HG03439 (cell line): ENCODE measurements around the gene C1QL4.

Experiments used
- ATAC-seq: cut with Tn5 transposase; IDR thresholded peaks from one replicate; pipeline ENCODE4 v1.9.1; 2021; ENCODE audit warnings: mild to moderate bottlenecking, moderate library complexity; ENCODE audit not compliant: unreplicated experiment

C1QL4 gene

DNA sequence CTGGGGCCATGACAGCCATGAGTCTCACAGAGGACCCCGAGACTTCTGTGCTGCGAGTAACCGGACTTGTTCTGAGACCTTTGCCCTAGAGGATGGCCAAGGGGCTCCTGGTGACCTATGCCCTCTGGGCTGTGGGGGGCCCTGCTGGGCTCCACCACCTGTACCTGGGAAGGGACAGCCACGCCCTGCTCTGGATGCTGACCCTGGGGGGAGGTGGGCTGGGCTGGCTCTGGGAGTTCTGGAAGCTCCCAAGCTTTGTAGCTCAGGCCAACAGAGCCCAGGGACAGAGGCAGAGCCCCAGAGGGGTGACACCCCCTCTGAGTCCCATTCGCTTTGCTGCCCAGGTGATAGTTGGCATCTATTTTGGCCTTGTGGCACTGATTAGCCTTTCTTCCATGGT is 11.8 kb upstream of the C1QL4 start:
- no peak for ATAC-seq

DNA sequence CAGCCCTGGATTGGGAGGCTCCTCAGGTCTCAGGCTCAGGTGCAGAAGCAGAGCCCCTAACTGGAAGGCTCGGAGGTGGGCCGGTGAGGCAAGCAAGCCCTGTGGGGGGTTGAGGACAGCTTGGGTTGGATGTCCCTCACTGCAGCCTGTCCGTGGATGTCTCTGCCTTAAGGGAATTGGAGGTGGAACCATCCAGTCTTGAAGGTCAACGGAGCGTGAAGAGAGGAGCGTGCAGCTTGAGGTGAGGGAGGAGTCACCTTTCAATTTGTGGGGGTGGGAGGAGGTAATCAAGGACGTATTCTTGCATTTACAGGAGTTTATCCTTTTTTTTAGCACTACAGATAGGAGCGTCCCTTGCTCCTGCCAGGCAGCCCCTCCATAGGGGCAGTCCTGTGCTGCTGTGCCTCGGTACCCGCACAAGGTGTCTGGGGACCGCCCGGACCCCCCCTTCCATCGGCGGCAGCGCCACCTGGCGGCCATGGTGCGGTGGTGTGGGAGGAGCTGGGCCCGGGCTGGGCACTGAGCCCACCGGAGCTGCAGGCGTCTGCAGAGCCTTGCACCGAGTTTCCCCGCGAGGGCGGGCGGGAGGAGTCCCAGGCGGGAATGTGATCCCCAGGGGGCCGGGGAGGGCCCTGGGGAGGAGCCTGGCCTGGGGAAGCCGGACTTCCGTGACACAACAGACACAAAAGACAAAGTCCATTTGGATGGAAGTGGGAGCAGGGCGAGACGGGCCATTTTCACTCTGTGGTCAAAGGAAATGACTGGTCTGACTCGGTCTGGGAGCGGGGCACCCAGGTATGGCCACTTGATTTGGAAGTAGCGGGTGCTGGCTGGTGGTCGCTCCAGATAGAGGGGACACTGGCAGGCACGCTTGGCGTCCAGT is 10.6 kb upstream of the C1QL4 start:
- peak; percentile 60 for ATAC-seq

DNA sequence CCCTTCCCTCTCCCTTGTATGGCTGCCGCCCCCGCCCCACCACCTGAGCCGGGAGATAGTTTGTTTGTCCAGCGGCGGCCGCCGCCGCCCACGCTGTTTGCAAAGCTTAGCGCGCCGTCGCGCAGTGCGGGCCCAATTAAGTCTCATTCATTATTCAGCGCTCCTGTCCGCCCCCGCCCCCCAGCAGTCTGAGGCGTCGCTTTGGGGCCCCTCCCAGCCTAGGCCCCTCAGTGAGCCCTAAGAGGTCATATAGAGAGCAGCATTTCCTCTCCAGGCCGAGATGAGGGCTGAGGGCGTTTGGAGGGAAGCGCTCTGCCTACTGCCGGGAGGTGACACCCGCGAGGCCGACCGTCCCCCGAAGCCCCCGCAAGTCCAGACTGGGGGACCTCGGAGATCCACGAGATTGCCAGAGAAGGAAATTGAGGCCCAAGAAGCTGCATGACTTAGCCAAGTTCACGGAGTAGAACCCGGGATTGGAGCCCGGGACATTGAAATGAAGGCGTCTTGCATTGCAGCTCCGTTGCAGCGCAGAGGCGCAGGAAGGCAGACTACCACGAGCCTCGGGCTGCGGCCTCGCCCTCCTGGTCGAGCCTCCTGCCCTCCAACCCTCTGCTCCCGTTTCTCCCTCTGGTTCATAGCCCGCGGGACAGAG is 9.8 kb upstream of the C1QL4 start, which contains the start of gene DNAJC22:
DNAJC22 (plus strand) TSS at position 230 of the 652 bp plus-strand sequence. CDS start 1,985 bp downstream, outside the sequence.
- ATAC-seq = no peak

DNA sequence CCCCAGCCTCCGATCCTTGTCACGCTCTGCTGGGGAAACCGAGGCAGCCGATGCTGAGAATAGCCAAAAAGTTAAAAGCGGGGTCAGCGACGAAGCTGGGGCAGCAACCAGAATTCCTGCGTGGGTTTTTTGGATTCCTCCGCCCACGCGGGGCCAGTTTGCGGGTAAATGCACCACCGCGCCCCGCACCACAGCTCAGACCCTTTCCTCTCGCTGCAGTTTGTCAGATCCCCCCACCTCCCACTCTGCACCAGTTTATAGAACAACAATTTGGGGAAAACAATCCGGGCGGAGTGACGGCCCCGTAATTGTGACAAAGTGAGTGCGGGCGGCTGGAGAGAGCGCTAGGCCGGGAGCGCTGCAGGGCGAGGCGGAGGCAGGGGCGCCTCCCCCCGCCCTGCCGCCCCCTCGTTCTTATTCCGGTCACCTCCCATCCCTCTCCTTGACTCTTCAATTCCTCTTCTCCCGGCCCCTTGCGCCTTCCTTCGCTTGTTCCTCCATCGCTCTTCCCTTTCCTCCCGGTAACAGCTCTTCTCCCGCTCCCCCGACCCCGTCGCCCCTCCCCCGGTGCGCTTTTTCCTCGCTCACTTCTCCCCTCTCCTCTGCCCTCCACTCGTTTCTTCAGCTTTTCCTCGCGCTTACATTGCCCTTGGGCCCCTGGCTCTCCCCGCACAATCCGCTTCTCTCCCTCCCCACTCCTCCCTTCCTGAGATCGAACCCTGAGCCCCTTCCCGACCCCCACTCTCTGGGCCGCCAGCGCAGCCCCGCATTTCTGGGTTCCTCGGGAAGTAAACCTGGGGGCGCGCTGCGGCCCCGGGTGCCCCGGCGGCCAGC is 9.1 kb upstream of the C1QL4 start:
- no peak for ATAC-seq

DNA sequence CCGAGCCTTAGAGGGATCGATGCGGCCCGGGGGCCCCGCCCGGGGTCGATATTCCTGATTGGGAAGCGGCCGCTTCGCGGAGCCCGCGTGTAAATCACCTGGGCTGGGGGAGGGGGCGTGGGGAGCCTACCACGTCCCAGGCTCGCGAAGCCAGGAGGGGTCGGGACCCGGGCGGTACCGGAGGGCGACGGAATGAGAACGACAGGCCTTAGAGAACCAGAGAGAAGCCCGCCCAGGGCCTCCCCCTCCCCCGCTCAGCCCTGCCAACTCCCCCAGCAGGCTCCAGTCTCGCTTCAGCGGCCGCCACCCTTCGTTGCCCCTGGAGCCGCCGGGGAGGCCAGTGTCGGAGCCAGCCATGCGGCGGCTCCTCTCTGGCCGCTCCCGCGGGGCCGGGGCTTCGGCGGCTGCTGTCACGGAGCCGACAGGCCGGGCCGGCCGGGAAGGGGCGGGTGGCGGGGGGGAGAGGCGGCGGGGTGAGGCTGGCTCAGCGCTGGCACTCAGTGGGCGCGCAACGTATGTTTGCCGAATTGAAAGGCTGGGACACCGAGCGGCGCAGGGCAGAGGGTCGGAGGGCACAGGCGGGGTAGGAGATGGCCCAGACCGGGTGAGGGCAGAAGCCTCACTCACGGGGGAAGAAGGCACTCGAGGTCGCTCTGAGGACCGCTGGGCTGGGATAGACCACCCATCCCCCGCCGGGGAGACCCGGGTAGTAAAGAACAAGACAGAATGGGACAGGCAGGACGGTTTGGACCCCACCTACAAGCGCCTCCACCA is 8.2 kb upstream of the C1QL4 start:
- ATAC-seq = no peak

DNA sequence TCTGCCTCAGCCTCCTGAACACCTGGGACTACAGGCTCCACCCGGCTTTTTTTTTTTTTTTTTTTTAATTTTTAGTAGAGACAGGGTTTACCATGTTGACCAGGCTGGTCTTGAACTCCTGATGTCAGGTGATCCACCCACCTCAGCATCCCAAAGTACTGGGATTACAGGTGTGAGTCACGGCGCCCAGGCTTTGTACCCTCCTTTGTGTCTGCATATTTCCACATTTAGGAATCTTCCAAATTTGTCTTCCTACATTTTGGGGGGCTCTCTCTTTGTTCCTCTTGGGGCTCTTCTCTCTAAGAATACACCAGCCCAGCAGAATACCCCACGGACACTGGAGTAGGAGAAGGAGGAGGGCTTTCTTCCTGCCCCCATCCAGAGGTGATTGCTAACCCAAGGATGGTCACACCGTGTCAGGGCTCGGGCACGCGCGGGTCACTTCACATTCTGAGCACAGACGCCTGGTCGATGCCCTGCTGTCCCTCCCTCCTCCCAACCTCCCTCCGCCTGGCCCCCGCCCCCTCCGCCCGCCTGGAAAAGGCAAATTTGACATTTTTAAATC is 7.6 kb upstream of the C1QL4 start:
- no peak for ATAC-seq

DNA sequence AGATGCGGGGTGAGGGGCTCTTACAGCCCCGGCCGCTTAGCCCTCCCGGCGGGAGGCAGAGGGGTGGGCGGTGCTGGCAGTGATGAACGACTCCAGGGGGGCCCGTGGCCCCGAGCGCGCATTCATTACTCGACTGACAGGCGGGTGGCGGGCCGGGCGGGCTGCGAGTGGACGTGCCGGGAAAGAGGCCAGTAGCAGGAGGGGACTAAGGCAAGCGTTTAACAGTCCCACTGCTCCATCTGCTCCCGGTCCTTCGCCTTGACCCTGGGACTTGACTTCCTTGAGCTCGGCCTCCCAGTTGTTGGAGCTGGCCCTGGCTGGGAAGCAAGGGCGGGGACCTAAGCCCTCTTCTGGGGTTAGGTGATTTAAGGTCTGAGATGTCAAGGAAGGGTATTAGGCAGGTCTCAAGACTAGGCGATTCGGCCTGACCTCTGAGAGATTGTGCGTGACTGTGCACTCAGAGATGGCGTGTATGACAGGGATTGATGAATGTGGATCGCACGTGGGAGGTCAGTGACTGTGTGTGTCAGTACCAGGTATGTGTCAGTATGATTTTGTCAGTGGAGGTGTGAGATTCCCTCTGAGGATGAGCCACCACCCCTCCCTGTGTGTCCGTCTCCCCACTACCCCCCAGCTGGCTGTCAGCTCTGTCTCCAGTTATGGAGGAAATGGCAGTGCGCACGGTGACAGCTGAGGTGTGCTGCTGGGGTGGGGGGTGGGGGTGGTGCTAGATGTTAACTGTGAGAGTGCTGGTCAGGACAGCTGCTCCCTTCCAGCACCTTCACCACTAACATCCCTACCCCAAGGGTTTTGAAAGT is 6.1 kb upstream of the C1QL4 start:
- ATAC-seq = no peak

DNA sequence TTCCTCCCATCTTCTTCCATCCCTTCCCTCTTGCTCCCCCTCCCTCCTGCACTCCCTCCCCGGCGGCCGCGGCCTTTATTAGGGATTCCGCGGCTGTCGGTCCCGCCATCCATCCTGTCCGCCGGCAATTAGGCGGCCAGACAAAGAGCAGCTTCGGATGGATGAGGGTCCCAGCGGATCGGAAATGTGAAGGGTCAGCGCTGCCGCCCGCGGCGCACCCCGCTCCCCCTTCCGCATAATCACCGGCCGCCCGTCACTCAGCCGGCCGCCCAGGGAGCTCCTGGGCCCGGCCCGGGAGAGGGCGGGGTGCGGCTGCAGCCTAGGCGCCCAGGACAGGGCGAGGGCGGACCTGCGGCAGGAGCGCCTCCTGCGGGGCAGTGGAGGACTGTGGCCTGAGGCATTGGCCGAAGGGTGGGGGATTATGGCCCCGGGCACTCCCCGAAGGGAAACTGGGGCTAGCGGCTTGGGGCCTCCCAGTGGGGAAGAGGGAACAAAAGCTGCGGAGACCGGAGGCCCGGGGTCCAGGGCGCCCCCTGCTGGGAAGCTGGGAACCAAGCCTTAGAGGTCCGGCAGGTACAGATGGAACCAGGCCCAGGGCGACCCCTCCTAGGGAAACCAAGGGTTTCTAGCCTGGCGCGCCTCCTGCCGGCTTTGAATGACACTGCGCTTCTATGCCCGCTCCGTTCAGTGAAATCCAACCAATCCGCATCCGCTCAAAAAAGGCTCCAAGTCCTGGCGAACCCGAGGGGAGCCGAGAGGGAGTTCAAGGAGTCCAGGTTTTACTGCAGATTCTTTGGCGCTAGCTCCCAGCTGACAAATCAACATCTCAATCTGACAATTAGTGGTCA is 5.3 kb upstream of the C1QL4 start:
- ATAC-seq = peak; percentile 55

DNA sequence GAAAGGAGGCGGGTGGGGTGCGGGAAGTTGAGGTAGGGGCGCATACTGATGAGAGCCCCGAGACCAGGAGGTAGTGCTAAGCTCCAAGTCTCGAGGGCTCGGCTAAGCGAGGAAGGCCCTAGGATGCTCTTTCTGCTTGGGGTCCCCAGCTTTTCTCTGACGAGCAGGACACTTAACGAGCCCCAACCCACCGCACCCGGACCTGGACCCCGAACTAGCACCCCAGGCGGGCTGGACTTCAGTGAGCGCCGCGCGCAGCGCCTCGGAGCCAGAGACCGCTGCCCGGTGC is 4.7 kb upstream of the C1QL4 start:
- no peak for ATAC-seq

DNA sequence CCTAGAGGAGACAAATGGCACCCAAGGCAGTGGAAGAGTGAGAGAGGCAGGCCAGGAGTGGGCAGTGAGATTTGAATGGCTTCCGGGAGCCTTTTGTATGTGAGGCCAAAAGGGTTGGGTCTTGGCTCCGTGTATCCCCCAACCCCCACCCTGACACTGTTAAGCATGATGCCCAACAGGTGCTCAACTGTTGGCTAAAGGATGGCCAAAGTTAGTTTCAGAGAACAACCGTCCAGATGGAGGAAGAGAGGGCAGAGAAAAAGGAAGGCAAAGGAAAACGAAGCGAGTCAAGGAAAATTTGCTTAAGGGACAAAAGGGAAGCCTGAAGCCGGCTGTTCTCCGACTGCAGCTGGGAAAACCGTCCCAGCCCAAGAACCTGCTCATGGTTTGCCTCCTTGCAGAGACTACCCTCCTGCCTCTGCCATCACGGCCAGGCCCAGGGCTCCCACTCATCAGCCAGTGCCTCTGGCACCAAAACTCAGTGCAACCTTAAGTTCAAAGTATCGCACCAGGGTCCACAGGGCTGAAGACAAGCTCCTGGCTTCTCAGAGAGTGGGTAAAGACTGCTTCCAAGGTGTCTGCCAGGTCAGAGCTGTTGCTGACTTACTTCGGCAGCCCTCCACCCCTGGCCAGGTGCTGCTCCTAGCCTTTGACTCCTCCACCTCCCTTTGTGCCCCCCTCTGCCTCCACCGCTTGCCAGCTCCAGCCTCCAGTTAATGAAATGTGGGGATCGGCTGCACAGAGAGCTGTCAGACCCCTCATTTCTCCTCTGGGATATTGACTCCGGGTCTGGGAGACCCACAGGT is 4.2 kb upstream of the C1QL4 start:
- no peak for ATAC-seq

DNA sequence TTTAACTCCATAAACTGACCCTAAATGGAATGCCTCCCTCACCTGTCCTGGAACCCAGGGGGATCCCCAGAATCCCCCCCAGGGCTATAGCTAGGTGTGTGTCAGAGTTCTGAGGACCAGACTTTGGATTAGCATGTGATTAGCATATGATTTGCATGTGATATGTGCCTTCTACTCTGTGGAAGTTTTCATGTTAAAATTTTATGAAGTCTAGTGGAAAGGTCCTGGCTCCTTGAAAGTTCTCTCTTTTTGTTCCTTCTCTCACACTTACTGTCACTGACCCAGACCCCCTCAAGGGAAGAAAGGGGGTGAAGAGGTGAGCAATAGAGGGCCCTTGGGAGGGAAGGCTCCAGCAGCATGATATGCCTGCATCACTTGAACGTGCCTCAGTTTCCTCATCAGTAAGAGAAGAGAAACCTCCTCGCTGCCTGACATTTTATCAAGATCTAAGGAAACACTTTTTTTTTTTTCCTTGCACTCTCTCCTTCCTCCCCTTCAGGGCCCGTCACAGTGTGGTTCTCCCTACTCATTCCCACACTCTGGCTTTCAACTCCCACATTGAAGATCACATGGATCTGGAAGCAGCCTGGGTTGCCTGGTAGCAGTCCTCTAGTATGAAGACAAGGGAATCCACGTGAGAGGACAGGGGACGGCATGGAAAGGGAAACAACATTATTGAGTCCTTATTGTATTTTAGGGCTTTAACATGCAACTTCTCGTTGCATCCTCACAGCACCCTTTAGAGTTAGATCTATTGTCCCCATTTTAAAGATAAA is 3.3 kb upstream of the C1QL4 start:
- no peak for ATAC-seq

DNA sequence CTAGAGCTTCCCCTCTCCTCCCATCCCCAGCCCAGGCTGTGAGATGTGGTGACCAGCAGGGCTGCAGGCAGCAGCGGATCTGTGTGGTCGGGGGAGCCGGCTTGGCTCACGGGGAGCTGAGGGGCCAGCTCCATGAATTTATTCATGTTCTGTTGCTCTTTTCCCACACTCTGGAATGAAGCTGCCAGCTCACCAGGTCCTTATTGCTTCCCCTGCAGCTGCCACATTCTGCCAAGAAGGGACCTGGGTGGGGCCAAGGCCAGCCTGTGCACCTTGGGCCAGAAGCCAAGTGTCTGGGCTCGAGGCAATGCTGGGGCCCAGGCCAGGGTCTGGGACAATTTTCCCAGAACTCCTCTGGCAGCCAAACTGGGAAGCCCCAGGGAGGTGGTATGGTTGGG is 2.5 kb upstream of the C1QL4 start:
- ATAC-seq = no peak

DNA sequence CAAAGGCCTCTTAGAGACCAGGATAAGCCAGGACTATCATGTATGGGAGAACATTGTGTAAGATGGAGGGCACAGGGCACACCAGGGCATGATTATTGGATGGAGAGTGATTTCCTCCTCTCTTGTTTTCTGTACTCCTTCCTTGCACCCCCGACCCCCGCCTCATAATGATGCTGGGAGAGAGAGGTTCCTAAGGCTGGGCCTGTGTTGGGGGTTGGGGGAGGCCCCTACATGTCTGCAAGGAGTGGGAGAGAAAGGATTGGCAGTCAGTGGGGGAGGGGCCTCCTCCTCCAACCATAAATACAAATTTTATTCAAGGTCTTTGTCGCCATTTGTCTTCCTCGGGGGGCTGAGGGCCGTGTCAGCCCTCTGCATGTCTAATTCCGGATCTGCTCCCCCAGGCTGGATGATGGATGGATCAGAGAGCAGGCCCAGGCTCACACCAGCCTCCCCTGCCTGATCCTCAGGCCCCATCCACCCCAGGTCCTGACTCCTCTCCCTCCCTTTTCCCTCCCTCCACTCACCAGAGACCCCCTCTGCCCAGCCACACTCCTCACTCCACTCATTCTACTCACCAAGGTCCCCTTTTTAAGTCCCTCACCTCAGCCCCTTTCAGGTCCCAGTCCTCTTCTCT is 2.0 kb upstream of the C1QL4 start:
- no peak for ATAC-seq

DNA sequence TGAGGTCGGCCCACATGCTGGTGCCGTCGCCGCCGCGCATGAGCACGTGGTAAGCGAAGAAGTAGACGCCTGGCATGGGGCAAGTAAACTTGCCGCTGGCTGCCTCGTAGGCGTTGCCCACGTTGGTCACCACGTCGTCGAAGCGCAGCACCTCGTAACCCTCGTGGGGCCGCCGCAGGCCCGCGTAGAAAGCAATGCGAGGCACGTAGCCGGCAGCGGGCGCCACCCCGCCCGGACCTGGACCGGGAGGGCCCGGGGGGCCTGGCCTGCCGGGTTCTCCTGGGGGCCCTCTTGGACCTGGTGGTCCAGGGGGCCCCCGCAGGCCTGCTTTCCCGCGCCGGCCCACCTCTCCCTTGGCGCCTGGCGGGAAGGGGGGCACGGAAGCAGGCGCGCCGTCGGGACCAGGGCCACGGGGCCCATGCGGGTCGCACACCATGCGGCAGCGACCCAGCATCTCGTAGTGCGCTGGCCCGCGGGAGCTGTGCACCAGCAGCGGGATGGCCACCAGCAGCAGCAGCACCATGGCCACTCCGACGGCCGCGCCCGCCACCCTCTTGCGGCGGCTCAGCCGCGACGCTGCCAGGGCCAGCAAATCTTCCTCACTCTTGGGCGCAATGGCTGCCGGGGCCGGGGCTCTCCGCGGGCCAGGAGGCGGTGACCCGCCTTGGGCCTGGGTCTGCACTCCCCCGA is 888 bp downstream of the C1QL4 start:
- ATAC-seq = no peak

DNA sequence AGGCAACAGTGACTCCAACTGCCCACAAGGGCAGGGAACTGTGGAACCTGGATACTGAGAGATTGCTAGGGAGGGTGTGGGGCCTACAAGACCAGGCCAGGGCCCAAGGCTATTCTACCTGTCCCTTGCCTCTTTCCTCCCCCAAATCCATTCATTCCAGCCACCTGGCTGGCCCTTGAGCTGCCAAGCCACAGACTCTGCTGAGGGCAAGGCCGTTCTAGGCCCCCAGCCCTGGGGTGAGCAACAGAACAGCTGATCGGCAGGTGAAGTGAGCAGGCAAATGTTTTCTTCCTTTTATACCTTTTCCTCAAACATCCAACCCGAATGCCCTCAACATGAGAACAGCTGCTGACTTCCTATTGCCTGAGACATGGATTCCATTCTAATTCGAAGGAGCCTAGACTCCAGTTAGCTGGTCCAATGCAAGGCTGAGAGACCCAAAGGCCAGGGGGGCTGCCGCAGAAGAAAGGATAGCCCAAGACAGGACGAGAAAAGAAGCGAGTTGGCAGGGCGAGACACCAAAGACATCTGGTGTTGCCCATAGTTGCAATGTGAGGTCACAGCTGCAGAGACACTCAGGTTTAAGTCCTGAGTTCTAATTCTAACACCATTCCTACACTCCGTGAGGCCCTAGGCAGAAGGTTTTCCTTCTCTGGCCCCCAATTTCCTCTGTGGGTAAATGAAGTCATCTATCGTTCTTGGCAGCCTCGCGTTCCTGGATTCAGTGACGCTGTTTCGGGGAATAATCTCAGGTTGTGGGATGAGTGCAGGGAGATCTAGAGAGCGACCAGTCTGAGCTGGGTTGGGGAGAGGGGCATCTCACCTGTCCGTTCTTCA is 1.7 kb downstream of the C1QL4 start:
- ATAC-seq = no peak
